ENCODE data around the gene DOCK8.

DNA sequence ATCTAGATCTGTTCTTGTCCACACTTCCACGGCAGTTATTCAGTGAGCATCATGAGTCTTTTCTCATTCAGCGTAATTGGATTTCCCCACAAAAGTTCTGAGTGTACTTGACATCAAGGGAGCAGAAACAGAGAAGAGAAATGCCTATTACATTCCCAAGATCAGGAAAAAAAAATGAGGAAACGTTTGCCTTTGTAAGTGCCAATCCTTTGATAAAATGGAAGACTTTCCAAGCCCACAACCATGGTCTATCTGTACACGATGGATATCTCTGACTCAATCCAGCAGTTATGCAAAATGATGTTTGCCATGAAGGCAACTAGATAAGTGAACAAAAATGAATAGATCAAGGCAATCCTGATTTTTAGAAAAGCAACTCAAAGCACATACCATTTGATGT, 235.9 kb downstream of the DOCK8 start:
- TF ChIP-seq, protein P1, sequence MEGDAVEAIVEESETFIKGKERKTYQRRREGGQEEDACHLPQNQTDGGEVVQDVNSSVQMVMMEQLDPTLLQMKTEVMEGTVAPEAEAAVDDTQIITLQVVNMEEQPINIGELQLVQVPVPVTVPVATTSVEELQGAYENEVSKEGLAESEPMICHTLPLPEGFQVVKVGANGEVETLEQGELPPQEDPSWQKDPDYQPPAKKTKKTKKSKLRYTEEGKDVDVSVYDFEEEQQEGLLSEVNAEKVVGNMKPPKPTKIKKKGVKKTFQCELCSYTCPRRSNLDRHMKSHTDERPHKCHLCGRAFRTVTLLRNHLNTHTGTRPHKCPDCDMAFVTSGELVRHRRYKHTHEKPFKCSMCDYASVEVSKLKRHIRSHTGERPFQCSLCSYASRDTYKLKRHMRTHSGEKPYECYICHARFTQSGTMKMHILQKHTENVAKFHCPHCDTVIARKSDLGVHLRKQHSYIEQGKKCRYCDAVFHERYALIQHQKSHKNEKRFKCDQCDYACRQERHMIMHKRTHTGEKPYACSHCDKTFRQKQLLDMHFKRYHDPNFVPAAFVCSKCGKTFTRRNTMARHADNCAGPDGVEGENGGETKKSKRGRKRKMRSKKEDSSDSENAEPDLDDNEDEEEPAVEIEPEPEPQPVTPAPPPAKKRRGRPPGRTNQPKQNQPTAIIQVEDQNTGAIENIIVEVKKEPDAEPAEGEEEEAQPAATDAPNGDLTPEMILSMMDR (IDR thresholded peaks at IDR 0.05), result no peak
- no peak for TF ChIP-seq POLR2A (IDR thresholded peaks at IDR 0.05)
